ENCODE data around the gene FKBP3. TPM values are rescaled to one million over a fixed set of nuclear protein-coding genes. Genes with fewer than 3 reads are reported as not detected.

Gene FKBP3
- total RNA-seq, 1 donor from 2014 or later: 78.3 TPM

DNA sequence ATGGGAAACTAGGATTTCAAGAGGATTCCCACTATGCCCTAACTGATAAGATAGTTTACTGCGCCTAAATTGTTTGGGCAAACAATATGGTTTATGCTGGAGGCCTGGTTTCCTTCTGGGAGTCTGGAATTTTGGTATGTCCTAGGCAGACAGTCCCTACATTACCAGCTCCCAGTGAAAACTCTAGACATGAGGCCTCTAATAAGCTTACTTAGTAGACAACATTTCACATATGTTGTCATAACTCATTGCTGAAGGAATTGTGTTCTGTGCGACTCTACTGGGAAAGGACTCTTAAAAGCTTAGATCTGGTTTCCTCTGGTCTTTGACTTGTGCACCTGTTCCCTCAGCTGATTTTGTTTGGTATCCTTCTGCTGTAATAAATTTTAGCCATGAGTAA lies 68.3 kb downstream of the FKBP3 start:
- peaks cover 1% of the 10 kb centered on the region for H3K27me3 Mint-ChIP-seq (ENCODE audit: unreplicated experiment)
- H3K9me3 Mint-ChIP-seq (ENCODE audit: unreplicated experiment): no peaks in the 10 kb centered on the region
- DNase-seq (ENCODE audit: low spot score): no peak
- no peak for TF ChIP-seq CTCF (IDR thresholded peaks at IDR 0.05; ENCODE audit: unreplicated experiment)
- no peak overlapping the region for H3K4me3 Mint-ChIP-seq (ENCODE audit: unreplicated experiment)
- H3K27ac Mint-ChIP-seq (ENCODE audit: unreplicated experiment): no peak overlapping the region
- H3K36me3 Mint-ChIP-seq (ENCODE audit: low read depth, unreplicated experiment): peaks cover 7% of the 10 kb centered on the region
- H3K4me1 Mint-ChIP-seq (ENCODE audit: unreplicated experiment): no peaks in the 10 kb centered on the region

Other genes with a start within 250 kb of the FKBP3 start
- 14.3 TPM for gene KLHL28, start 172.5 kb downstream of the FKBP3 start, total RNA-seq (ENCODE audit: unreplicated experiment)
- gene TOGARAM1, start 172.3 kb downstream of the FKBP3 start, total RNA-seq (ENCODE audit: unreplicated experiment): 17.1 TPM
- 47.8 TPM for gene PRPF39, start 50.4 kb downstream of the FKBP3 start, total RNA-seq (ENCODE audit: unreplicated experiment)
- gene FANCM, start 1.4 kb upstream of the FKBP3 start, total RNA-seq (ENCODE audit: unreplicated experiment): 9.9 TPM
- 51.3 TPM for gene MIS18BP1, start 118.7 kb upstream of the FKBP3 start, total RNA-seq (ENCODE audit: unreplicated experiment)